IPS-15b (cell line): ENCODE results near the gene ATP5PD.

ENCODE experiments used
- H3K27me3 ChIP-seq: one replicate; pipeline ENCODE4 v1.6.1; 2013; ENCODE audit warnings: low read length; ENCODE audit not compliant: control insufficient read depth, insufficient read depth
- H3K36me3 ChIP-seq: one replicate; pipeline ENCODE4 v1.6.1; 2013; ENCODE audit warnings: low read length; ENCODE audit not compliant: control insufficient read depth, insufficient read depth
- H3K4me1 ChIP-seq: one replicate; pipeline ENCODE4 v1.6.1; 2013; ENCODE audit warnings: mild to moderate bottlenecking, low read length; ENCODE audit not compliant: control insufficient read depth, insufficient read depth
- H3K4me3 ChIP-seq: one replicate; pipeline ENCODE4 v1.5.1; 2013; ENCODE audit warnings: low read depth, low read length
- H3K9ac ChIP-seq: one replicate; pipeline ENCODE4 v1.6.1; 2013; ENCODE audit warnings: low read depth, mild to moderate bottlenecking, low read length
- H3K9me3 ChIP-seq: one replicate; pipeline ENCODE4 v1.6.1; 2013; ENCODE audit warnings: mild to moderate bottlenecking, low read length; ENCODE audit not compliant: control insufficient read depth, insufficient read depth

Gene ATP5PD

DNA sequence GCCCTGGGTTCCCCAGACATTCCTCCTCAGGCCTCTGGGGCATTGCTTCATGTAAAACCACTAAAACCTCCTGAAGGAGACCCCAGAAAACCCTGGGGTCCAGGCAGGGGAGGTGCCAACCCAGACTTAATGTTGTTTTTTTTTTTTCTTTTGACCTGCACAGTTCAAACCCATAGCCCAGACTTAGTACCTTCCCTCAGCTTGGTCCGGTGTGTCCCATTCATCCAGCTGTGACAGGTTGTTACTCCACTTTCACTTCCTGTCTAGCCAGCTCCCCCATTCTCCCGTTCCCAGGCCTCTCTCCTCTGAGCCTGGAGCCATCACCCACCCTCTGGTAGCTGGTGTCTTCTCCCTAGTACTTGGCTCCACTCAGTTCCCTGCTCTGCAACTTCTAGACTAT, 54.5 kb downstream of the ATP5PD start:
- no peak overlapping the region for H3K9ac ChIP-seq
- H3K9me3 ChIP-seq = no peaks in the 10 kb centered on the region
- peaks cover 5% of the 10 kb centered on the region for H3K4me1 ChIP-seq
- H3K36me3 ChIP-seq = no peaks in the 10 kb centered on the region
- H3K27me3 ChIP-seq = no peaks in the 10 kb centered on the region
- H3K4me3 ChIP-seq = no peak overlapping the region

DNA sequence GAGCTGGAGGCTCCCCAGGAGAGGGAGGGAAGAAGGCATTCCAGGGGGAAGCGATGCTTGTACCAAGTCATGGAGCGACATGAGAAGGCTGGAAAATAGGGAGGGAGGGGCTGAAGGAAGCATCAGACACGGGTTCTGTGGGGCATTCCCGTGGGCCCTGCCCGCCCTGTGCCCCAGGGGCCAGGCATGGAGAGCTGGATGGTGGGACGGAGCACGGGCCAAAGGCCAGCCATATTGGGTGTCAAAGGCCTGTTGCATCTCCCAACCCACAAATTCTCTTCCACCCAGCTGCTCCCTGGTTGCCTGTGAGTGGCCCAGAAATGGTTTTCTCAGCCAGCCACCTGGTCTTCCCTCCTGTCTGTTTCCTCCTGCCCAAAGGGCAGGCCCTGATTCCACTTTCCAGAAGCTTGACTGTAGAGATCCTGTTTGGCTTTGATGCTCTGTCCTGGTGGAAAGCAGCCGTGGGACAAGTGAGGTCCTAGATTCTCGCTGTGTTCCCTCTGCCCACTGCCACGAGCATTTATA, 56.1 kb downstream of the ATP5PD start:
- H3K9ac ChIP-seq = no peak overlapping the region
- H3K36me3 ChIP-seq = no peaks in the 10 kb centered on the region
- H3K27me3 ChIP-seq = no peaks in the 10 kb centered on the region
- H3K9me3 ChIP-seq = no peaks in the 10 kb centered on the region
- no peak overlapping the region for H3K4me3 ChIP-seq
- H3K4me1 ChIP-seq = peaks cover 5% of the 10 kb centered on the region
